SK-N-SH (cell line): Measurements from ENCODE around the gene AHSP. TPM values are rescaled to one million over a fixed set of nuclear protein-coding genes. Genes with fewer than 3 reads are reported as not detected.

Experiments
- CTCF ChIA-PET: fragments of 300-600, 350-600 bp; formaldehyde crosslinking; extraction: SDS; loops from one replicate; lab custom pipeline; 2021; lab: Yijun Ruan, JAX
- POLR2A ChIA-PET: fragments of 350-600 bp; sonication (Branson Sonifier 250); formaldehyde crosslinking; extraction: SDS; loops from one replicate; lab custom pipeline; 2020; ENCODE audit warnings: antibody characterized with exemption, inconsistent platforms; lab: Yijun Ruan, JAX
- DNase-seq: peaks from one replicate; pipeline ENCODE4 v3.0.0; 2012
- H2AFZ ChIP-seq: fragments of 200-600 bp; sonication (generic); 2 replicates; pipeline ENCODE4 v1.8.1; 2016; ENCODE audit warnings: antibody characterized with exemption, mild to moderate bottlenecking, low read depth
- H3F3A ChIP-seq: fragments of 200-600 bp; sonication (generic); replicated peaks from 2 replicates; pipeline ENCODE3; 2016; ENCODE audit warnings: antibody characterized with exemption, mild to moderate bottlenecking; ENCODE audit not compliant: insufficient read depth
- H3K27ac ChIP-seq, 2 experiments: fragments of 200-500 bp in 1 of 2; fragments of 200-600 bp in 1 of 2; sonication (Bioruptor generic) in 1 of 2; sonication (generic), shearing (Covaris generic) in 1 of 2; 2 replicates each; pipeline versions ENCODE4 v1.5.1 to v1.6.1; 2014 to 2016; ENCODE audit warnings: low read depth in 2 of 2, inconsistent platforms in 1 of 2, low read length in 1 of 2, mild to moderate bottlenecking in 1 of 2, mixed read lengths in 1 of 2
- H3K27me3 ChIP-seq: fragments of 200-600 bp; sonication (generic), shearing (Covaris generic); 2 replicates; pipeline ENCODE4 v1.6.1; 2016; ENCODE audit warnings: mixed run types; ENCODE audit not compliant: insufficient read depth
- H3K36me3 ChIP-seq, 2 experiments: fragments of 200-500 bp in 1 of 2; fragments of 200-600 bp in 1 of 2; sonication (Bioruptor generic) in 1 of 2; sonication (generic) in 1 of 2; replicated peaks in 1 of 2; 2 replicates each; pipeline versions ENCODE3 to v1.5.1; 2014 to 2016; ENCODE audit warnings: low read length in 1 of 2, mild to moderate bottlenecking in 1 of 2; ENCODE audit not compliant: insufficient read depth in 2 of 2, control insufficient read depth in 1 of 2
- H3K4me1 ChIP-seq, 2 experiments: fragments of 200-500 bp in 1 of 2; fragments of 200-600 bp in 1 of 2; sonication (Bioruptor generic) in 1 of 2; sonication (generic), shearing (Covaris generic) in 1 of 2; 2 replicates each; pipeline versions ENCODE4 v1.5.1 to v1.6.1; 2014 to 2016; ENCODE audit warnings: low read depth in 1 of 2, low read length in 1 of 2, mixed run types in 1 of 2; ENCODE audit not compliant: insufficient read depth in 2 of 2, control insufficient read depth in 1 of 2
- H3K4me2 ChIP-seq: fragments of 200-600 bp; sonication (generic), shearing (Covaris generic); 2 replicates; pipeline ENCODE4 v1.6.1; 2017; ENCODE audit warnings: mixed run types
- H3K4me3 ChIP-seq, 2 experiments: fragments of 200-500 bp in 1 of 2; fragments of 200-600 bp in 1 of 2; sonication (Bioruptor generic) in 1 of 2; sonication (generic), shearing (Covaris generic) in 1 of 2; 2 replicates each; pipeline versions ENCODE4 v1.5.1 to v1.8.1; 2014 to 2016; ENCODE audit warnings: low read depth in 2 of 2, inconsistent platforms in 1 of 2, low read length in 1 of 2, mild to moderate bottlenecking in 1 of 2, mixed read lengths in 1 of 2, moderate library complexity in 1 of 2
- H3K79me2 ChIP-seq: fragments of 200-600 bp; sonication (generic); 2 replicates; pipeline ENCODE4 v1.8.1; 2017; ENCODE audit warnings: mild to moderate bottlenecking; ENCODE audit not compliant: insufficient read depth
- H3K9ac ChIP-seq: fragments of 200-600 bp; sonication (generic); 2 replicates; pipeline ENCODE4 v1.6.1; 2017; ENCODE audit warnings: mixed run types
- H3K9me2 ChIP-seq: fragments of 200-600 bp; sonication (generic); 2 replicates; pipeline ENCODE4 v1.6.1; 2017; ENCODE audit warnings: mixed run types
- H3K9me3 ChIP-seq: fragments of 200-600 bp; sonication (generic); 2 replicates; pipeline ENCODE4 v1.6.1; 2017; ENCODE audit warnings: mixed run types, mild to moderate bottlenecking, moderate library complexity
- H4K20me1 ChIP-seq: fragments of 200-600 bp; sonication (generic); 2 replicates; pipeline ENCODE4 v1.6.1; 2017; ENCODE audit warnings: mild to moderate bottlenecking, mixed run types; ENCODE audit not compliant: insufficient read depth
- CHD2 ChIP-seq: fragments of 150-350 bp; IDR thresholded peaks from 2 replicates; pipeline ENCODE4 v1.6.1; 2018; ENCODE audit warnings: low read length; ENCODE audit not compliant: partially characterized antibody
- CTCF ChIP-seq: fragments of 200-600 bp; sonication (generic); IDR thresholded peaks from 2 replicates; pipeline ENCODE4 v1.6.1; 2017; ENCODE audit warnings: antibody characterized with exemption, mild to moderate bottlenecking, moderate library complexity
- EP300 ChIP-seq, 2 experiments: IDR thresholded peaks; 2 replicates each; pipeline versions ENCODE4 v1.4.0 to v1.6.1; 2012; ENCODE audit warnings: borderline replicate concordance in 1 of 2, low read depth in 1 of 2, low read length in 1 of 2
- EZH2phosphoT487 ChIP-seq: fragments of 200-600 bp; sonication (generic); IDR thresholded peaks from 2 replicates; pipeline ENCODE4 v1.6.1; 2017; ENCODE audit warnings: low read depth, mixed run types, mild to moderate bottlenecking, antibody characterized with exemption, moderate library complexity, borderline replicate concordance
- FOSL2 ChIP-seq: IDR thresholded peaks from 2 replicates; pipeline ENCODE4 v1.4.0; 2012; ENCODE audit warnings: low read depth, mild to moderate bottlenecking, moderate library complexity, borderline replicate concordance
- GABPA ChIP-seq: IDR thresholded peaks from 2 replicates; pipeline ENCODE4 v1.4.0; 2012; ENCODE audit warnings: low read depth, mild to moderate bottlenecking
- MAX ChIP-seq: IDR thresholded peaks from 2 replicates; pipeline ENCODE4 v1.4.0; 2012; ENCODE audit warnings: low read depth
- PBX3 ChIP-seq: IDR thresholded peaks from 2 replicates; pipeline ENCODE4; 2012
- POLR2AphosphoS5 ChIP-seq: IDR thresholded peaks from 2 replicates; pipeline ENCODE4 v1.6.1; 2012; ENCODE audit warnings: low read depth, low read length
- RAD21 ChIP-seq: IDR thresholded peaks from 2 replicates; pipeline ENCODE4 v1.6.1; 2012; ENCODE audit warnings: mild to moderate bottlenecking, low read length
- RCOR1 ChIP-seq: fragments of 150-350 bp; IDR thresholded peaks from 2 replicates; pipeline ENCODE4 v1.6.1; 2017; ENCODE audit warnings: antibody characterized with exemption, low read length
- REST ChIP-seq: IDR thresholded peaks from 2 replicates; pipeline ENCODE4 v1.6.1; 2012; ENCODE audit warnings: mild to moderate bottlenecking, low read depth, low read length, moderate library complexity
- RFX5 ChIP-seq: IDR thresholded peaks from 2 replicates; pipeline ENCODE4 v1.6.1; 2012; ENCODE audit warnings: mild to moderate bottlenecking, improper control_type of control experiment, low read length
- SMC3 ChIP-seq: IDR thresholded peaks from 2 replicates; pipeline ENCODE4 v1.6.1; 2012; ENCODE audit warnings: low read depth, low read length, improper control_type of control experiment
- TAF1 ChIP-seq: IDR thresholded peaks from 2 replicates; pipeline ENCODE4 v1.6.1; 2012; ENCODE audit warnings: low read depth, mild to moderate bottlenecking, low read length, moderate library complexity, borderline replicate concordance
- TCF12 ChIP-seq: IDR thresholded peaks from 2 replicates; pipeline ENCODE4 v1.4.0; 2012
- USF1 ChIP-seq: IDR thresholded peaks from 2 replicates; pipeline ENCODE4 v1.4.0; 2012; ENCODE audit warnings: low read depth, borderline replicate concordance
- USF2 ChIP-seq: fragments of 150-350 bp; IDR thresholded peaks from 2 replicates; pipeline ENCODE4 v1.6.1; 2017; ENCODE audit warnings: antibody characterized with exemption, low read length, low read depth, borderline replicate concordance
- YY1 ChIP-seq: IDR thresholded peaks from 2 replicates; pipeline ENCODE4 v1.4.0; 2012; ENCODE audit warnings: low read depth, mild to moderate bottlenecking
- WGBS: methylation state at CpG from one replicate; pipeline ENCODE4 v1.1.6; 2017; ENCODE audit warnings: low lambda C conversion rate; 5-methylcytosine and 5-hydroxymethylcytosine counted together
- polyA plus RNA-seq, 3 experiments: library from polyadenylated mRNA; depleted of rRNA; stranded (reverse); fragments of >200 nt; gene quantifications; 2 replicates each; pipeline ENCODE4 v1.2.3, GENCODE V29; 2012

AHSP gene
- polyA plus RNA-seq, 1 of the 3 experiments (the other 2 are of a cell fraction): not detected

GRCh38 chr16:31532120-31532519 lies 4.4 kb downstream of the AHSP start (continued):
- TF ChIP-seq CTCF (no peak), PBX3 (no peak)

GRCh38 chr16:31532896-31533295 lies 5.2 kb downstream of the AHSP start:
- Histone ChIP-seq H3K27ac (no peak overlapping the region), H3K4me3 (no peak overlapping the region), H3F3A (no peaks in the 10 kb centered on the region), H3K4me2 (no peak overlapping the region), H3K9ac (no peak overlapping the region), H3K9me2 (no peaks in the 10 kb centered on the region), H3K27me3 (peaks cover 53% of the 10 kb centered on the region), H3K9me3 (no peaks in the 10 kb centered on the region), H3K36me3 (no peaks in the 10 kb centered on the region), H4K20me1 (no peaks in the 10 kb centered on the region), H3K79me2 (no peaks in the 10 kb centered on the region), H2AFZ (no peak overlapping the region), H3K4me1 (peaks cover 0 to 2% of the 10 kb centered on the region in 2 experiments; a peak in 1 of 4 replicates)
- CTCF ChIA-PET: interaction anchor here (1.1 kb wide), 1 partner anchor 11 kb away, joined by 4 read pairs; no protein-coding TSS in a partner anchor
- POLR2A ChIA-PET: no interaction called here
- DNase-seq: no peak
- TF ChIP-seq YY1 (no peak), TAF1 (no peak), GABPA (no peak), MAX (no peak), USF2 (no peak), CHD2 (no peak), POLR2AphosphoS5 (no peak), PBX3 (no peak), RFX5 (no peak), FOSL2 (no peak), SMC3 (no peak), USF1 (no peak), RAD21 (no peak), REST (no peak), EZH2phosphoT487 (no peak), RCOR1 (no peak), TCF12 (no peak), EP300 (IDR thresholded peaks at IDR 0.05; ENCODE audit: borderline replicate concordance in 1 of 2, low read depth in 1 of 2, low read length in 1 of 2) (no peak)
- WGBS: 29% methylated on average over 4 of the region's 4 CpGs
